ENCODE results near the gene FAM227B. TPM values are rescaled to one million over a fixed set of nuclear protein-coding genes. Genes with fewer than 3 reads are reported as not detected.

The FAM227B gene
- total RNA-seq, 2 donors from 2014 or later = 8.3 to 12.9 TPM

GRCh38 chr15:49456166-49456565 is 164.5 kb downstream of the FAM227B start:
- Histone ChIP-seq H3K9me3 (no peaks in the 10 kb centered on the region), H3K27me3 (replicated peaks; ENCODE audit: insufficient read depth) (no peaks in the 10 kb centered on the region), H3K4me3 (no peak overlapping the region), H3K27ac (no peak overlapping the region), H3K4me1 (replicated peaks) (no peaks in the 10 kb centered on the region), H3K36me3 (no peaks in the 10 kb centered on the region)
- DNase-seq (ENCODE audit: low spot score) = no peak
- TF ChIP-seq POLR2A (IDR thresholded peaks at IDR 0.05) (no peak), CTCF (IDR thresholded peaks at IDR 0.05) (no peak), POLR2AphosphoS5 (IDR thresholded peaks at IDR 0.05) (no peak)
- intact Hi-C loops (cut with DNase I) = no loop called here

GRCh38 chr15:49452595-49452994 is 168.0 kb downstream of the FAM227B start:
- Histone ChIP-seq H3K27me3 (replicated peaks; ENCODE audit: insufficient read depth) (no peaks in the 10 kb centered on the region), H3K36me3 (no peaks in the 10 kb centered on the region), H3K4me3 (no peak overlapping the region), H3K9me3 (no peaks in the 10 kb centered on the region), H3K27ac (no peak overlapping the region), H3K4me1 (replicated peaks) (no peaks in the 10 kb centered on the region)
- no peak for DNase-seq (ENCODE audit: low spot score)
- TF ChIP-seq POLR2AphosphoS5 (IDR thresholded peaks at IDR 0.05) = no peak
- TF ChIP-seq CTCF (IDR thresholded peaks at IDR 0.05) = no peak
- no peak for TF ChIP-seq POLR2A (IDR thresholded peaks at IDR 0.05)
- WGBS = 50% methylated on average over 1 of the region's 1 CpG
- intact Hi-C loops (cut with DNase I) = no loop called here

- 98% methylated on average over 1 of the region's 1 CpG for WGBS
- Histone ChIP-seq H3K36me3 (no peaks in the 10 kb centered on the region), H3K27me3 (replicated peaks; ENCODE audit: insufficient read depth) (no peaks in the 10 kb centered on the region), H3K4me3 (no peak overlapping the region), H3K27ac (no peak overlapping the region), H3K9me3 (no peaks in the 10 kb centered on the region), H3K4me1 (replicated peaks) (no peaks in the 10 kb centered on the region)
- no peak for DNase-seq (ENCODE audit: low spot score)
- TF ChIP-seq CTCF (IDR thresholded peaks at IDR 0.05) = no peak
- TF ChIP-seq POLR2AphosphoS5 (IDR thresholded peaks at IDR 0.05) = no peak
- TF ChIP-seq POLR2A (IDR thresholded peaks at IDR 0.05) = no peak
- intact Hi-C loops (cut with DNase I) = no loop called here
Measured at GRCh38 chr15:49441816-49442215, 178.8 kb downstream of the FAM227B start.

- no peak for DNase-seq (ENCODE audit: low spot score)
- H3K4me3 ChIP-seq = no peak overlapping the region
- H3K9me3 ChIP-seq = no peaks in the 10 kb centered on the region
- no peaks in the 10 kb centered on the region for H3K27me3 ChIP-seq (replicated peaks; ENCODE audit: insufficient read depth)
- no peaks in the 10 kb centered on the region for H3K36me3 ChIP-seq
- no peak overlapping the region for H3K27ac ChIP-seq
- intact Hi-C loops (cut with DNase I) = no loop called here
- TF ChIP-seq CTCF (IDR thresholded peaks at IDR 0.05) (no peak), POLR2A (IDR thresholded peaks at IDR 0.05) (no peak), POLR2AphosphoS5 (IDR thresholded peaks at IDR 0.05) (no peak)
- no peaks in the 10 kb centered on the region for H3K4me1 ChIP-seq (replicated peaks)
Measured at GRCh38 chr15:49441356-49441755, 179.3 kb downstream of the FAM227B start.

- 19% methylated on average over 5 of the region's 5 CpGs for WGBS
- Histone ChIP-seq H3K27ac (peak overlapping the region in 1 of 2 donors; percentile 15), H3K36me3 (no peaks in the 10 kb centered on the region), H3K27me3 (replicated peaks; ENCODE audit: insufficient read depth) (no peaks in the 10 kb centered on the region), H3K9me3 (no peaks in the 10 kb centered on the region), H3K4me3 (no peak overlapping the region), H3K4me1 (replicated peaks) (no peaks in the 10 kb centered on the region)
- no peak for TF ChIP-seq CTCF (IDR thresholded peaks at IDR 0.05)
- no peak for TF ChIP-seq POLR2AphosphoS5 (IDR thresholded peaks at IDR 0.05)
- TF ChIP-seq POLR2A (IDR thresholded peaks at IDR 0.05) = no peak
- no peak for DNase-seq (ENCODE audit: low spot score)
- intact Hi-C loops (cut with DNase I) = no loop called here
Measured at GRCh38 chr15:49439678-49440395, 180.8 kb downstream of the FAM227B start.
